ENCODE results near the gene ERVK3-1.
"Not testable (repeated sequence)": the region's sequence is repeated elsewhere in the genome, so short reads cannot be mapped to it uniquely, and the experiment has no call there.

The ERVK3-1 gene

GRCh38 chr19:58305065-58305931 lies at the start of gene ERVK3-1:
Gene ERVK3-1 (plus strand): TSS chr19:58305377. CDS start chr19:58312169, 6,792 bp downstream.
- peak; percentile 95 for DNase-seq

GRCh38 chr19:58258259-58258658 lies 46.9 kb upstream of the ERVK3-1 start:
- DNase-seq = not testable (repeated sequence)

GRCh38 chr19:58261600-58261967 lies 43.6 kb upstream of the ERVK3-1 start:
- DNase-seq = no peak

DNA sequence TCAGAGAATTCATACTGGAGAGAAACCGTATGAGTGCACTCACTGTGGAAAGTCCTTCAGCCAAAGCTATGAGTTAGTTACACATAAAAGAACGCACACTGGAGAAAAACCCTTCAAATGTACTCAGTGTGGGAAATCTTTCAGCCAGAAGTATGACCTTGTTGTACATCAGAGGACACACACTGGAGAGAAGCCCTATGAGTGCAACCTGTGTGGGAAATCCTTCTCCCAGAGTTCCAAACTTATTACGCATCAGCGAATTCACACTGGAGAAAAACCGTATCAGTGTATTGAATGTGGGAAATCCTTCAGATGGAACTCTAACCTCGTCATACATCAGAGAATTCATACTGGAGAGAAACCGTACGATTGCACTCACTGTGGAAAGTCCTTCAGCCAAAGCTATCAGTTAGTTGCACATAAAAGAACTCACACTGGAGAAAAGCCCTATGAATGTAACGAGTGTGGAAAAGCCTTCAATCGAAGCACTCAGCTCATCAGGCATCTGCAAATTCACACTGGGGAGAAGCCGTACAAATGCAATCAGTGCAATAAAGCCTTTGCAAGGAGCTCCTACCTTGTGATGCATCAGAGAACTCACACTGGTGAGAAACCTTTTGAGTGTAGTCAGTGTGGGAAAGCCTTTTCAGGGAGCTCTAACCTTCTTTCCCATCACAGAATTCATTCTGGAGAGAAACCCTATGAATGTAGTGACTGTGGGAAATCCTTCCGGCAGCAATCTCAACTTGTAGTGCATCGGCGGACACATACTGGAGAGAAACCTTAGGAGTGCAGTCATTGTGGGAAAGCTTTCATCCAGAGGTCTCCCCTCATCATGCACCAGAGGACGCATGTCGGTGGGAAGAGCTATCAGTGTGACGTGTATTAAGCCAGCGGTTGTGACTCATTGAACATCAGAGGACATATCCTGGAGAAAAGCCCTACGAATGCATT lies 42.9 kb upstream of the ERVK3-1 start:
- no peak for DNase-seq

DNA sequence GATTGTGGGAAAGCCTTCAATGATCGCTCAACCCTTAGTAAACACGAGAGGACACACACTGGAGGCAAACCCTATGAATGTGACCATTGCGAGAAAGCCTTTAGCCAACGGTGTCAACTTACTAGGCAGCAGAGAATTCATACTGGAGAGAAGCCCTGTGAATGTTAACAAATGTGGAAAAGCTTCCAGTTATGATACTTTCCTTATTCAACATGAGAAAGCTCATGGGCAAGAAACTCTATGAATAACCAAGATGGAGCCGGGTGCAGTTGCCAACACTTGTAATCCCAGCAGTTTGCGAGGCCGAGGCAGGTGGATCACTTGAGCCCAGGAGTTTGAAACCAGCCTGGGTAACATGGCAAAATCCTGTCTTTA lies 42.3 kb upstream of the ERVK3-1 start:
- no peak for DNase-seq

DNA sequence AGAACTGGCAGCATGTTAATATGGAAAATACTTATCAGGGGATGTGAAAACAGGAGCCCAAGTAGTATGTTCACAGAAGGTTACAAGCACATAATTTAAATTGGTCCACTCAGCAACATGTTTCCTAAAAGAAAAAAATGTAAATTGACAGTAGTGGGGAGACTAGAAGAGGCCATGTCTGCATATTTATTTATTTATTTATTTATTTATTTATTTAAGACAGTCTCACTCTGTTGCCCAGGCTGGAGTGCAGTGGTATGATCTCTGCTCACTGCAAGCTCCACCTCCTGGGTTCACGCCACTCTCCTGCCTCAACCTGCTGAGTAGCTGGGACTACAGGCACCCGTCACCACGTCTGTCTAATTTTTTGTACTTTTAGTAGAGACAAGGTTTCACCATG lies 40.1 kb upstream of the ERVK3-1 start:
- DNase-seq = no peak

GRCh38 chr19:58268344-58268743 lies 36.8 kb upstream of the ERVK3-1 start:
- no peak for DNase-seq

- DNase-seq = no peak
Observed at GRCh38 chr19:58274771-58275201, 30.4 kb upstream of the ERVK3-1 start.

DNA sequence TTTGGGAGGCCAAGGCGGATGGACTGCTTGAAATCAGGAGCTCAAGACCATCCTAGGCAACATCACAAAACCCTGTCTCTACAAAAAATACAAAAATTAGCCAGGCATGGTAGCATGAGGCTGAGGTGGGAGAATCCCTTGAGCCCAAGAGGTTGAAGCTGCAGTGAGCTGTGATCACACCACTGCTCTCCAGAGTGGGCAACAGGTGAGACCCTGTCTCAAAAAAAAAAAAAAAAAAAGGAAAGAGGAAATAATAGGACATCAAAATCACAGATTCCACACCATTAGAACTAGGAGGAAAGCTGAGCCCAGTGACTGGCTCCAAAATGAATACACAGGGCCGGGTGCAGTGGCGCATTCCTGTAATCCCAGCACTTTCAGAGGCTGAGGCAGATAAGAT lies 29.6 kb upstream of the ERVK3-1 start:
- DNase-seq = no peak

DNA sequence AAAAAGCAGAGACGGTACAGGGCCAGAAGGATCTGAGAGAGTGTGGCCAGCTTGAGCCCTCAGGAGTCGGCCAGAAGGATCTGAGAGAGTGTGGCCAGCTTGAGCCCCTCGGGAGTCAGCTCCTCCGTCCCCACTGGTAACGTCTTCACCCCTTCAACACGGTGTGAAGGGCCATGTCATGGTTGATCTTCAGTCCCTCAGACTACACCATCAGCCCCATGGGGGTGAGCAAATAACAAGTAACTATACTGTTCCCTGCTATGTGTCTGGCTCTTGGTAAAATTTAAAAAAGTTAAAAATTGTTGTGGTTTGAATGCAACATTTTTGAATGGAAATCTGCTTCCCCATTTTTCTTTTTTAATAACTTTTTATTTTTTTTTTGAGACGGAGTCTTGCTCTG lies 28.0 kb upstream of the ERVK3-1 start:
- no peak for DNase-seq

DNA sequence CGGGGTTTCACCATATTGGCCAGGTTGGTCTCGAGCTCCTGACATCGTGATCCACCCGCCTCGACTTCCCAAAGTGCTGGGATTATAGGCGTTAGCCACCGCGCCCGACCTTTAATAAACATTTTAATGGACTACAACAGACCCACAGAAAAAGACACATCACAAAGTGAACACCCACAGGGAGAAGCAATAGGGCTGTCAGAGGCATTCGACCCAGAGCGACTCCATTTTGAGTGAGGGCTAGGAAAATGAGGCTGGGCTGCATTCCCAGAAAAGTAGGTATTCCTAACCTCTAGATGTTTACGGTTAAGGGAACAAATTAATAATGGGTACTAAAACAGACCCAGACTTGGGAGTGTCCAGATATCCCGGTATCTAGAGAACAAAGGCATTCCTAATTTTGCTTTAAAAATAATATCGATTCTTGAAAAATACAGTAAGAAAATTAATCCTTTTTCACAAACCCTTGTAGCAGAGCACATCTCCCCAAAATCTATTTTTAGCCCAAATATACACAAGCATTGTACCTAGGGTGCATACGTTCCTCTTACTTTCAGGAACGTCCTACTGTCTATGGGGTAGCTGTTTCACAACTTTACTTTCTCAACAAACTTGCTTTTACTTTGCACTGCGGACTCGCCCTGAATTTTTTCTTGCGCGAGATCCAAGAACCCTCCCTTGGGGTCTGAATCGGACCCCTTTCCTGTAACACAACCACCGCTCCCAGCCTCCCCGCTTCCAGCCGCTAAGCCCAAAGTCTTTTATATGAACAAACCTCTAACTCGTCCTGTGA lies 27.2 kb upstream of the ERVK3-1 start:
- no peak for DNase-seq

DNA sequence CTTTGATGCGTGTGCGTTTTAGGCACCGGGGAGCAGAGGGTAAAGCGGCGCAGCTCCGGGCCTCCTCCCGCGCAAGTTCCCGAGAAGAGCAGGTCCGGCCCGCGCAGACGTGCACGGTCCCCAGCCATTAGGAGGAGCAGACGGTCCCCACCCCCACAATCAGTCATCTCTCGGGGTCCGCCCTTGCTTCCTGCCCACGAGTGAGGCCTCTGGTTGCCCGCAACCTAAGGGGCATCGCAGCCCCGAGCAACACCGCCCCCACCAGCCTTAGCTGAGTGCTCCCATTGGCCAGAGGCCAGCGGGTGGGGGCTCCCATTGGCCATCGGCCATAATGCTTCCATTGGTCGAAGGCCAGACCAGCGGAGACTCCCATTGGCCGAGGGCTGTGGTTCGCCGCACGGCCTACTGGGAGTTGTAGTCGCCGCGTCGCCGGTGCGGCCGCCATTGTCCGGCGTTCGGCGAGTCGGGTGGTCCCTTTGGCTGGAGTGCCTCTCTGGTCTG lies 26.6 kb upstream of the ERVK3-1 start, which contains the start of gene ZNF8:
ZNF8 (plus strand) TSS at position 415 of the 501 bp plus-strand sequence. CDS start 127 bp downstream, outside the sequence.
- DNase-seq = peak; percentile 98

DNA sequence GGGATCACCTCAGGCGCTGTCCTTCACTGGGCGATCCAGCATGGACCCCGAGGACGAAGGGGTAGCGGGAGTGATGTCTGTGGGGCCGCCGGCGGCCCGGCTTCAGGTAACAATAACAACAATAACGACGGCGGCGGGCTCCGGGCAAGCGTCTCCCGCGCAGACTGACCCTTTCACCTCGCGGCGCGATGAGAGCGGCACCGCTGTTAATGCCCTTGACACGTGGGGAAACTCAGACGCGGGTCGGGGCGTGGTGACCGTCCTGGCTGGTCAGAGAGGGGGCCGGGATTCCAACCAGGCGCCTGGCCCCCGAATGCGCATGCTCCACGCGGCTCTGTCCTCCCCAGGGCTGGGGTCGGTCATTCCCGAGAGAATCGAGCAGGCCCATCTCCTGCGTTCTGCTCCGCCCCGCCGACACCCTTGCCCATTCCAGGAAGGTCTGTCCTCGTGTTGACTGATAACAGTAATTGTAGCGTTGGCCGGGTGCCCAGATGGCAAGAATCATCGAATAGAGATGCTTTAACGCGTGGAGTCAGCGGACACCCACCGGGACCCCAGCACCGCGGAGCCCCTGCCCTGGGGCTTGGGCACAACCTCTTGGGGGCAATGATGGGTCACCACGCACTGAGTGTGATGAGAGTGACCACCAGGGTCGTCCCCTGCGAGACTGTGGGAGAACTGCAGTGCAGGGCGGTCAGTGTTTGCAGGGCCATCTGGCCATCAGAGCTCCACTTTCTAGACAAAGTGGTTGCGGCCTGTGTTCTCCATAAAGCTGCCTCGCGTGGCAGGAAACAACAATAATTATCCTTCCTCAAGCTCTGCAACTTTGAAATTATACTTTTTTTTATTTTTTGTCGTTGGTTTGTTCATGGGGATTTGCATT lies 25.9 kb upstream of the ERVK3-1 start:
- DNase-seq = no peak

DNA sequence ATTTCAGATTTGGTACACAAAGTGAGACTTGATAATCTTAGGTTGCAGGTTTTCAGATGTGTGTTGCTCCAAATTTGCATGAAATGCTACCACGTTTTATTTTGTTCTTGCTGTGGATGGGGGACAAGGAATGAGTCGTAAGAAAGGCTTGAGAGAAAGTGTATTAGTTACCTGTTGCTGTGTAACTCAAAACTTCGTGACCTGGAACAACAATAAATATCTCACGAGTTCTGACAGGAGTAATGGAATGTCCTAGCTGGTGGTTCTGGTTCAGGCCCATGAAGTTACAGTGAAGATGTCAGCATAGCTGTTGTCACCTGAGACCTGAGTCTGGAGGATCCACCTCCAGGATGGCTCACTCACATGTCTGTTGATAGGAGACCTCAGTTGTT lies 25.3 kb upstream of the ERVK3-1 start:
- DNase-seq = no peak

DNA sequence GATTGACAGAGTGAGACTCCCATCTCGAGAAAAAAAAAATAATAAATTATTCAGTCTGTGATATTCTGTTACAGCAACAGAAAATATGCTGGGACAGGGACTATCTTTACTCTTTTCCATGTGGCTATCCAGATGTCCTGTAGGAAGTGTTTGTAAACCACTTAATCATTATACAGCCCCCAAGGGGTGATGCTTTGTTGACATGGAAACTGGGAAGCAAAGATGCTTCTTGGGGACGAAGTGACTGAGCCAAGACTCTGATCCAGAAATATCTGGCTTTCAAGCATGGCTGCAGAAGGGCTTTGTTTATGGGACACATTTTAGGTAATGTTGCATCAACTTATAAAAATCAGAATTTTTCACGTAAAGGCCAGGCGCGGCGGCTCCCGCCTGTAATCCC lies 21.0 kb upstream of the ERVK3-1 start:
- no peak for DNase-seq

DNA sequence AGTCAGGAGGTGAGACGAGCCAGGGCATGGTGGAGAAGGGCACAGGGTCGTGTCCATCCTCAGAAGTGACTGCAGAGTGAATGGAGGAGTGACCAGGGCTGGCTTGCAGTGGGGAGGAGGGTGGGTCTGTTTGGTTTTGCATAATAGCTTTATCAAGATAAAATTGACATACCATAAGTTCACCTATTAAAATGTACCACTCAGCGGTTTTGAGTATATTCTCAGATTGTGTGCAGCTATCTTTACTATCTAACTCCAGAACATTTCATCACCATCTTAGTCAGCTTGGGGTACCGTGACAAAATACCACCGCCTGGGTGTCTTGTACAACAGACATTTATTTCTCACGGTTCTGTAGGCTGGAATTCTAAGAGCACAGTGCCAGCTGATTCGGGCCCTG lies 13.2 kb upstream of the ERVK3-1 start:
- no peak for DNase-seq

DNA sequence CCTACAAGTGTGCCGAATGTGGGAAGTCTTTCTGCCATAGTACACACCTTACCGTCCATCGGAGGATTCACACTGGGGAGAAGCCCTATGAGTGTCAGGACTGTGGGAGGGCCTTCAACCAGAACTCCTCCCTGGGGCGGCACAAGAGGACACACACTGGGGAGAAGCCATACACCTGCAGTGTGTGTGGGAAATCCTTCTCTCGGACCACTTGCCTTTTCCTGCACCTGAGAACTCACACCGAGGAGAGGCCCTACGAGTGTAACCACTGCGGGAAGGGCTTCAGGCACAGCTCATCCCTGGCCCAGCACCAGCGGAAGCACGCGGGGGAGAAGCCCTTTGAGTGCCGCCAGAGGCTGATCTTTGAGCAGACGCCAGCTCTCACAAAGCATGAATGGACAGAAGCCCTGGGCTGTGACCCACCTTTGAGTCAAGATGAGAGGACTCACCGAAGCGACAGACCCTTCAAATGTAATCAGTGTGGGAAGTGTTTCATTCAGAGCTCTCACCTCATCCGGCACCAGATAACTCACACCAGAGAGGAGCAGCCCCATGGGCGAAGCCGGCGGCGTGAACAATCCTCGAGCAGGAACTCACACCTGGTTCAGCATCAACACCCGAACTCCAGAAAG lies 10.3 kb upstream of the ERVK3-1 start:
- DNase-seq = no peak

DNA sequence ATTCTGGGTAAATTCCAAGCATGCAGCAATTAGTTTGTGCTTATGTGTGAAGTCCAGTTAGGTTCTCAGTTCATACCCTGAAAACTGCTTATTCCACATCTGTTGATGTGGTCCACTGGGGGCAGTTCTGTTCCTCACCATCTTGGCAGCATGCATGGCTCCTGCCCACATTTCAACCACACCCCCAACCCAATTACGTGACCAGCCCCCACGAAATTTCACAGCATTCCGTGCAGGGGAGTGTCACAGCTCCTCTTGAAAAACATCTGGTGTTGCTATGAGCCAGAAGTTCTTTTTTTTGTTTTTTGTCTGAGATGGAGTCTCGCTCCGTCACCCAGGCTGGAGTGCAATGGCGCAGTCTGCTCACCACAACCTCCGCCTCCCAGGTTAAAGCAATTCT lies 9.1 kb upstream of the ERVK3-1 start:
- DNase-seq = no peak

- no peak for DNase-seq
Observed at GRCh38 chr19:58300620-58301019, 4.6 kb upstream of the ERVK3-1 start.

GRCh38 chr19:58304255-58304654 lies 922 bp upstream of the ERVK3-1 start:
- DNase-seq = no peak

GRCh38 chr19:58304748-58305064 lies 471 bp upstream of the ERVK3-1 start:
- DNase-seq = no peak
